ENCODE data around the gene CNKSR2. TPM values are rescaled to one million over a fixed set of nuclear protein-coding genes. Genes with fewer than 3 reads are reported as not detected.

The CNKSR2 gene
- polyA plus RNA-seq, 3 donors = 1.1 to 1.4 (median 1.3) TPM

- DNase-seq = no peak
These were observed 235.9 kb downstream of the CNKSR2 start for GRCh38 chrX:21610168-21610567.

- DNase-seq = no peak
These were observed 237.9 kb downstream of the CNKSR2 start for GRCh38 chrX:21612154-21612553.

GRCh38 chrX:21616386-21616785 lies 242.2 kb downstream of the CNKSR2 start:
- DNase-seq = no peak

GRCh38 chrX:21620234-21620633 lies 246.0 kb downstream of the CNKSR2 start:
- no peak for DNase-seq

GRCh38 chrX:21623778-21624501 lies 249.7 kb downstream of the CNKSR2 start:
- no peak for DNase-seq

- no peak for DNase-seq
These were observed 257.8 kb downstream of the CNKSR2 start for GRCh38 chrX:21632027-21632426.

GRCh38 chrX:21638311-21638710 lies 264.1 kb downstream of the CNKSR2 start:
- DNase-seq = no peak

GRCh38 chrX:21639775-21640174 lies 265.6 kb downstream of the CNKSR2 start:
- no peak for DNase-seq

- DNase-seq = no peak
These were observed 271.2 kb downstream of the CNKSR2 start for GRCh38 chrX:21645431-21645830.

- no peak for DNase-seq
These were observed 271.7 kb downstream of the CNKSR2 start for GRCh38 chrX:21645886-21646285.

- no peak for DNase-seq
These were observed 281.8 kb downstream of the CNKSR2 start for GRCh38 chrX:21655901-21656586.

GRCh38 chrX:21656587-21657317 lies 282.5 kb downstream of the CNKSR2 start:
- no peak for DNase-seq

GRCh38 chrX:21657318-21658151 lies 283.3 kb downstream of the CNKSR2 start:
- DNase-seq = no peak

- no peak for DNase-seq
These were observed 284.0 kb downstream of the CNKSR2 start, which contains the start of gene KLHL34 for GRCh38 chrX:21658152-21658737. TSS of gene KLHL34 (minus strand) at chrX:21658330. CDS start at chrX:21657788, 542 bp downstream.

GRCh38 chrX:21658746-21659145 lies 284.5 kb downstream of the CNKSR2 start:
- DNase-seq = no peak

- no peak for DNase-seq
These were observed 285.1 kb downstream of the CNKSR2 start for GRCh38 chrX:21659320-21659719.

GRCh38 chrX:21660156-21660555 lies 285.9 kb downstream of the CNKSR2 start:
- DNase-seq = no peak

GRCh38 chrX:21661316-21661715 lies 287.1 kb downstream of the CNKSR2 start:
- DNase-seq = no peak

- no peak for DNase-seq
These were observed 288.5 kb downstream of the CNKSR2 start for GRCh38 chrX:21662761-21663160.

- DNase-seq = no peak
These were observed 292.0 kb downstream of the CNKSR2 start for GRCh38 chrX:21666252-21666651.

GRCh38 chrX:21666679-21667078 lies 292.5 kb downstream of the CNKSR2 start:
- no peak for DNase-seq

Data from renal pelvis (tissue), 4 donors.